Keratinocyte (primary cell): ENCODE measurements around the gene COL21A1.

Experiments used
- EZH2 ChIP-seq: IDR thresholded peaks from one replicate; pipeline ENCODE4 v1.6.1; 2012; ENCODE audit warnings: inconsistent platforms, mild to moderate bottlenecking, low read length, moderate library complexity
- TF ChIP-seq, protein P1 (sequence below), 3 experiments: IDR thresholded peaks in 1 of 3; conservative IDR thresholded peaks in 1 of 3; optimal IDR thresholded peaks in 1 of 3; 2 replicates in 2 of 3; 3 replicates in 1 of 3; pipeline versions ENCODE3 to v1.5.1; 2011; ENCODE audit warnings: low read length in 3 of 3, mild to moderate bottlenecking in 3 of 3, moderate library complexity in 2 of 3, control low read depth in 1 of 3, inconsistent platforms in 1 of 3; ENCODE audit not compliant: insufficient read depth in 2 of 3; ENCODE audit errors: extremely low read depth in 1 of 3

DNA sequence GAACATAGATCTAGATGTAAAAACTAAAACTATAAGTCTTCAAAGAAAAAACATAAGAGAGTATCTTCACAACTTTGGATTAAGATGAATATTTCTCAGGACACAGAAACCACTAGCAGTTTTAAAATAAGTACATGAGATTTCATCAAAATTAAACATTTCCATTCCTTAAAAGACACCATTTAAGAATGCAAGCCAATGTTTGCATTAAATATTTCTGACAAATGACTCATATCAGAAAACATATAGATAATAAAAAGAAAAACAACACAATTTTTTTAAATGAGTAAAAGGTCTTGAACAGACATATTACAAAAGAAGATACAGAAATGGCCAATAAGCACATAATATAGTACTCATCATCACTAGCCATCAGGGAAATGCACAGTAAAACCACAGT is 59.7 kb downstream of the COL21A1 start:
- TF ChIP-seq, protein P1, sequence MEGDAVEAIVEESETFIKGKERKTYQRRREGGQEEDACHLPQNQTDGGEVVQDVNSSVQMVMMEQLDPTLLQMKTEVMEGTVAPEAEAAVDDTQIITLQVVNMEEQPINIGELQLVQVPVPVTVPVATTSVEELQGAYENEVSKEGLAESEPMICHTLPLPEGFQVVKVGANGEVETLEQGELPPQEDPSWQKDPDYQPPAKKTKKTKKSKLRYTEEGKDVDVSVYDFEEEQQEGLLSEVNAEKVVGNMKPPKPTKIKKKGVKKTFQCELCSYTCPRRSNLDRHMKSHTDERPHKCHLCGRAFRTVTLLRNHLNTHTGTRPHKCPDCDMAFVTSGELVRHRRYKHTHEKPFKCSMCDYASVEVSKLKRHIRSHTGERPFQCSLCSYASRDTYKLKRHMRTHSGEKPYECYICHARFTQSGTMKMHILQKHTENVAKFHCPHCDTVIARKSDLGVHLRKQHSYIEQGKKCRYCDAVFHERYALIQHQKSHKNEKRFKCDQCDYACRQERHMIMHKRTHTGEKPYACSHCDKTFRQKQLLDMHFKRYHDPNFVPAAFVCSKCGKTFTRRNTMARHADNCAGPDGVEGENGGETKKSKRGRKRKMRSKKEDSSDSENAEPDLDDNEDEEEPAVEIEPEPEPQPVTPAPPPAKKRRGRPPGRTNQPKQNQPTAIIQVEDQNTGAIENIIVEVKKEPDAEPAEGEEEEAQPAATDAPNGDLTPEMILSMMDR (optimal IDR thresholded peaks at IDR 0.05 in 1 of 3, IDR thresholded peaks at IDR 0.05 in 1 of 3, conservative IDR thresholded peaks at IDR 0.05 in 1 of 3; ENCODE audit: extremely low read depth in 1 of 3, insufficient read depth in 2 of 3, low read length in 3 of 3) = no peak
- TF ChIP-seq EZH2 = no peak
